B cell (primary cell): Measurements from ENCODE around the gene TMEM86A.

Experiments
- EZH2 ChIP-seq: IDR thresholded peaks from 2 replicates; pipeline ENCODE4 v1.6.1; 2012; ENCODE audit warnings: borderline replicate concordance, low read depth, mild to moderate bottlenecking, moderate library complexity, low read length; ENCODE audit not compliant: insufficient read depth, poor library complexity, severe bottlenecking
- TF ChIP-seq, protein P1 (sequence below): fragments of 200-600 bp; IDR thresholded peaks from one replicate; pipeline ENCODE4 v1.8.0; 2022; ENCODE audit warnings: antibody characterized with exemption, mild to moderate bottlenecking

DNA sequence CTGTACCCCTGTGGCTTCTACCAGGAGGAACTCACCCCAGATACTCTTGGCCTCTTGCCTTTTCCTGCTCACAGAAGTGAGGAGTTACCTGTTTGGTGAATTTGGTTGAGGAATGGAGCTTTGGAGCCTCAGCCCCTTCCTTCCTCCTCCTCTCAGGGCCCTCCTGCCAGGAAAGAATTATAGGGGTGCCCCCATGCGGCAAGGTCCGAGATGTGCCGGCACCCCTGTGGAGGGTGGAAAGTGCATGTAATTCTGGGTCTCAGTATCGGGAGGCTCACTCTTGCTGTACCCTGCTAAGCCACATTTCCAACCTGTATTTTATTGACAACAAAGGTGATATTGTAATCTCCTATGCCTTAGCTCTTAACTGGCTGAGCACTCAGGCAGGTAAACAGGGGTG is 41.1 kb downstream of the TMEM86A start:
- TF ChIP-seq, protein P1, sequence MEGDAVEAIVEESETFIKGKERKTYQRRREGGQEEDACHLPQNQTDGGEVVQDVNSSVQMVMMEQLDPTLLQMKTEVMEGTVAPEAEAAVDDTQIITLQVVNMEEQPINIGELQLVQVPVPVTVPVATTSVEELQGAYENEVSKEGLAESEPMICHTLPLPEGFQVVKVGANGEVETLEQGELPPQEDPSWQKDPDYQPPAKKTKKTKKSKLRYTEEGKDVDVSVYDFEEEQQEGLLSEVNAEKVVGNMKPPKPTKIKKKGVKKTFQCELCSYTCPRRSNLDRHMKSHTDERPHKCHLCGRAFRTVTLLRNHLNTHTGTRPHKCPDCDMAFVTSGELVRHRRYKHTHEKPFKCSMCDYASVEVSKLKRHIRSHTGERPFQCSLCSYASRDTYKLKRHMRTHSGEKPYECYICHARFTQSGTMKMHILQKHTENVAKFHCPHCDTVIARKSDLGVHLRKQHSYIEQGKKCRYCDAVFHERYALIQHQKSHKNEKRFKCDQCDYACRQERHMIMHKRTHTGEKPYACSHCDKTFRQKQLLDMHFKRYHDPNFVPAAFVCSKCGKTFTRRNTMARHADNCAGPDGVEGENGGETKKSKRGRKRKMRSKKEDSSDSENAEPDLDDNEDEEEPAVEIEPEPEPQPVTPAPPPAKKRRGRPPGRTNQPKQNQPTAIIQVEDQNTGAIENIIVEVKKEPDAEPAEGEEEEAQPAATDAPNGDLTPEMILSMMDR = no peak
- TF ChIP-seq EZH2 = no peak
